Liver (tissue), 3 donors: Measurements from ENCODE around the gene CELA2A.

ENCODE experiments used
- ATF3 ChIP-seq: IDR thresholded peaks from 2 replicates; pipeline ENCODE4 v1.6.1; 2016; ENCODE audit warnings: antibody characterized with exemption
- EGR1 ChIP-seq, 2 donors: IDR thresholded peaks; 2 replicates each; pipeline ENCODE4 v1.6.1; 2016 to 2018; ENCODE audit warnings: antibody characterized with exemption in 2 of 2, low read depth in 2 of 2
- GABPA ChIP-seq, 2 donors: IDR thresholded peaks in 1 of 2; conservative IDR thresholded peaks in 1 of 2; 2 replicates each; pipeline ENCODE4 v1.6.1; 2016; ENCODE audit warnings: antibody characterized with exemption in 2 of 2, mild to moderate bottlenecking in 1 of 2, moderate library complexity in 1 of 2
- RAD21 ChIP-seq, 2 donors: IDR thresholded peaks; 2 replicates each; pipeline ENCODE4 v1.6.1; 2016; ENCODE audit warnings: antibody characterized with exemption in 2 of 2, mild to moderate bottlenecking in 2 of 2
- YY1 ChIP-seq: IDR thresholded peaks from 2 replicates; pipeline ENCODE4 v1.6.1; 2016; ENCODE audit warnings: antibody characterized with exemption, mild to moderate bottlenecking
- TF ChIP-seq, protein P1 (sequence below): fragments of 150-350 bp; IDR thresholded peaks from 2 replicates; pipeline ENCODE4 v1.5.1; 2017; ENCODE audit warnings: improper control_type of control experiment, low read depth, low read length; ENCODE audit not compliant: missing input control
- donor health status: healthy.
- donor health status: healthy.

DNA sequence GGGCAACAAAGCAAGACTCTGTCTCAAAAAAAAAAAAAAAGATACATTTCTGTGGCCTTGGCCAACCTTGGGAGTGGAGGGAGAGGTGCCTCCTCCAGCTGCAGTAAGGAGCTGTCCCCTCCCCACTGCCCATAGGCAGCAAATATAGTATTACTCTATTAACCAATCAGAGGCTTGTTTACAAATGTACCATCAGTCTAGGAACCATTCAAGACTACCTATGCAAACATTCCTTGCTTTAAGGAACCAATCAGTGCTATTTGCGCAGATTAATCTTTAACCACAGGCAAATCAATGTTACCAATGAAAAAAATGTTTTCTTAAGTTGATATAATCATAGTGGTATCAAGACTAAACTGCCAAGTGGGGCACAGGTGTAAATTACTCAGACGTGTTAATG is 1.1 kb downstream of the CELA2A start:
- TF ChIP-seq, protein P1, sequence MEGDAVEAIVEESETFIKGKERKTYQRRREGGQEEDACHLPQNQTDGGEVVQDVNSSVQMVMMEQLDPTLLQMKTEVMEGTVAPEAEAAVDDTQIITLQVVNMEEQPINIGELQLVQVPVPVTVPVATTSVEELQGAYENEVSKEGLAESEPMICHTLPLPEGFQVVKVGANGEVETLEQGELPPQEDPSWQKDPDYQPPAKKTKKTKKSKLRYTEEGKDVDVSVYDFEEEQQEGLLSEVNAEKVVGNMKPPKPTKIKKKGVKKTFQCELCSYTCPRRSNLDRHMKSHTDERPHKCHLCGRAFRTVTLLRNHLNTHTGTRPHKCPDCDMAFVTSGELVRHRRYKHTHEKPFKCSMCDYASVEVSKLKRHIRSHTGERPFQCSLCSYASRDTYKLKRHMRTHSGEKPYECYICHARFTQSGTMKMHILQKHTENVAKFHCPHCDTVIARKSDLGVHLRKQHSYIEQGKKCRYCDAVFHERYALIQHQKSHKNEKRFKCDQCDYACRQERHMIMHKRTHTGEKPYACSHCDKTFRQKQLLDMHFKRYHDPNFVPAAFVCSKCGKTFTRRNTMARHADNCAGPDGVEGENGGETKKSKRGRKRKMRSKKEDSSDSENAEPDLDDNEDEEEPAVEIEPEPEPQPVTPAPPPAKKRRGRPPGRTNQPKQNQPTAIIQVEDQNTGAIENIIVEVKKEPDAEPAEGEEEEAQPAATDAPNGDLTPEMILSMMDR, result no peak
- TF ChIP-seq ATF3 (no peak), YY1 (no peak), GABPA (IDR thresholded peaks at IDR 0.05 in 1 of 2, conservative IDR thresholded peaks at IDR 0.05 in 1 of 2) (no peak), EGR1 (IDR thresholded peaks at IDR 0.05; ENCODE audit: low read depth in 2 of 2) (no peak), RAD21 (IDR thresholded peaks at IDR 0.05) (no peak)
